ENCODE results near the gene RBCK1.
"Not testable (repeated sequence)": the region's sequence is repeated elsewhere in the genome, so short reads cannot be mapped to it uniquely, and the experiment has no call there.

RBCK1 gene

GRCh38 chr20:385448-385847, 22.7 kb upstream of the RBCK1 start:
- DNase-seq (ENCODE audit: insufficient read length, low spot score) (no peak), FAIRE-seq (no peak)
- no peak for TF ChIP-seq CTCF (IDR thresholded peaks at IDR 0.05; ENCODE audit: insufficient read depth, missing control alignments)

GRCh38 chr20:386634-387033, 21.5 kb upstream of the RBCK1 start:
- not testable (repeated sequence) for DNase-seq (ENCODE audit: insufficient read length, low spot score); FAIRE-seq

- TF ChIP-seq CTCF (IDR thresholded peaks at IDR 0.05; ENCODE audit: insufficient read depth, missing control alignments), result no peak
- DNase-seq (ENCODE audit: insufficient read length, low spot score) (no peak), FAIRE-seq (no peak)
Measured at GRCh38 chr20:387520-387919, 20.6 kb upstream of the RBCK1 start.

- FAIRE-seq (no peak), DNase-seq (ENCODE audit: insufficient read length, low spot score) (no peak)
- no peak for TF ChIP-seq CTCF (IDR thresholded peaks at IDR 0.05; ENCODE audit: insufficient read depth, missing control alignments)
Measured at GRCh38 chr20:388034-388994, 19.8 kb upstream of the RBCK1 start.

GRCh38 chr20:389220-389619, 18.9 kb upstream of the RBCK1 start:
- FAIRE-seq, result no peak

GRCh38 chr20:391041-391711, 16.9 kb upstream of the RBCK1 start:
- FAIRE-seq, result no peak

More at GRCh38 chr20:389220-389619, 18.9 kb upstream of the RBCK1 start:
- TF ChIP-seq CTCF (IDR thresholded peaks at IDR 0.05; ENCODE audit: insufficient read depth, missing control alignments), result no peak
- no peak for DNase-seq (ENCODE audit: insufficient read length, low spot score)

GRCh38 chr20:393296-393695, 14.8 kb upstream of the RBCK1 start:
- not testable (repeated sequence) for FAIRE-seq

More at GRCh38 chr20:391041-391711, 16.9 kb upstream of the RBCK1 start:
- no peak for DNase-seq (ENCODE audit: insufficient read length, low spot score)
- TF ChIP-seq CTCF (IDR thresholded peaks at IDR 0.05; ENCODE audit: insufficient read depth, missing control alignments), result no peak

GRCh38 chr20:396252-396618, 11.9 kb upstream of the RBCK1 start:
- no peak for TF ChIP-seq CTCF (IDR thresholded peaks at IDR 0.05; ENCODE audit: insufficient read depth, missing control alignments)
- FAIRE-seq (no peak), DNase-seq (ENCODE audit: insufficient read length, low spot score) (no peak)

More at GRCh38 chr20:393296-393695, 14.8 kb upstream of the RBCK1 start:
- DNase-seq (ENCODE audit: insufficient read length, low spot score), result not testable (repeated sequence)
